Stimulated activated CD4-positive, alpha-beta T cell treated with anti-CD3 and anti-CD28 coated beads, Interleukin-12 subunit alpha, Interleukin-12 subunit beta, amount 100 ng/mL, for 48 hours (primary cell): ENCODE results near the gene GLIS1.

ENCODE experiments used
- DNase-seq, 3 donors: peaks; one replicate each; pipeline ENCODE4 v3.0.0-alpha.2; 2020; ENCODE audit warnings: low read depth in 2 of 3, low spot score in 1 of 3

Gene GLIS1

DNA sequence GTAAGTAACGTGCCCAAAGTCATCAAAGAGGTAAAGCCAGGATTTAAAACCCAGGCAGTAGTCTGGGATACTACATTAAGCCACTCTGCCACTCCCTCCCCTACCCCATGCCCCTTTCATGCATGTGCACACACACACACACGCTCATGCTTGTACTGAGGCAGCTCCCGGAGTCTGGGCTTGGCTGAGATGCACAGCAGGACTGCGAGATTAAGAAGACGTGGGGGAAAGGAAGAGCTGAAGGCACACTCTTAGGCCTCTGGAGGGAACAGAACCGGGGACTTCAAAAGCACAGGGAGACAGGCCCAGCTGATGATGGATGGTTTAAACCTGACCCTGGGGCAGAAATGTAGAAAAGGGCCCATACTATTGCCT is 98.3 kb downstream of the GLIS1 start:
- no peak for DNase-seq

DNA sequence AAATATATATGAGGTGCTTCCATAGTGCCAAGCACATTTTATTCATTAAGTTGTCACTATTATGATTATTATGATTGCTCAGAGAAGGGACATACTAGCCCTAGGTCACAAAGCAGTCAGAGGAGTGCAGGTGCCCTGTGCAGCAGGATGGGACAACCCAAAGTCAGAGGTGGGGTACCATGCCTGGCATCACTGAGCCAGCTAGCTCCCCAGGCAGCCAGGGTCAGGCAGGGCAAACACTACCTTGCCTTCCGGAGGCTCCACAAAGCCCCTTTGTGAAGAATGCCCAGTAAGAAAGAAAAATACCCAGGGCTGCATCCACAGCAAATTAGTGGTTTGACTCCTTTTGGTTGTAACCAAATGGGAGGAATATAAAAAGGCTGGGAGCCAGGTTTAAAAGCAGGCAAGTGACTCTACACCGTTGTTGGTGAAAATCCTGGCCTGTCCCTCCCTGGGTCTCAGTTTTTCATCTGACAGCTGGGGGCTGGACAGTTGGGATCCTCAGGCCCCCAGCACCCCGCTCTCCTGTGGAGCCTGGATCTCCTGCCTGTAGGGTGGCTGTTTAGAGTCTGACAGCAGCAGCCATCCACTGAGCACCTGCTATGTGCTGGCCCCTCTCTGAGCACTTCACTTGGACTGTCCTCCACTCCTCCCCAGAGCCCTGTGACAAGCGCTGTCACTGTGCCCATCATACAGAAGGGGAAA is 98.8 kb downstream of the GLIS1 start:
- DNase-seq: no peak

DNA sequence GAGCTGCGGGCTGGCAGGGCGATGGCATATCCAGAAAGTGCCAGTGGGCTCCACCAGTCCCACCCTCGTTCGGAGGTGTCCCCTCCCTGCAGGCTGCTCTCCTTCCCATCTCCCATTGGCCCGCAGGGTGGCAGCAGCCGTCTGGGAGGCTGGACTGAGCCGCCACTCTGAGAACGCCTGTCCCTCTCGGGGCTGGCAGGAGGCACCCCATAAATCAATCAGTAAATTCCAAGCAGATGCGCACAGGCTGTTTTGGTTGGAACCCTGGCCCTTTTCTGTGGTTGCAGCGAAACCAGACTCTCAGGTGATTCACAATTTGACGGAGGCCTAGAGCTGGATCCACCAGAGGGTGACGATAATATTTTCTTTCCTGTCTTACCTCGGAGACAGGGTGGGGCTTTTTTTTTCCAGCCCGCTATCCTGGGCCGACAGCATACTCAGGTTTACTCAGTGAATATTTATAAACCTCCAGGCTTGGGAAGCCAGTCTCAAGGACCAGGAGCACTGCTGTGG is 99.7 kb downstream of the GLIS1 start:
- no peak for DNase-seq

DNA sequence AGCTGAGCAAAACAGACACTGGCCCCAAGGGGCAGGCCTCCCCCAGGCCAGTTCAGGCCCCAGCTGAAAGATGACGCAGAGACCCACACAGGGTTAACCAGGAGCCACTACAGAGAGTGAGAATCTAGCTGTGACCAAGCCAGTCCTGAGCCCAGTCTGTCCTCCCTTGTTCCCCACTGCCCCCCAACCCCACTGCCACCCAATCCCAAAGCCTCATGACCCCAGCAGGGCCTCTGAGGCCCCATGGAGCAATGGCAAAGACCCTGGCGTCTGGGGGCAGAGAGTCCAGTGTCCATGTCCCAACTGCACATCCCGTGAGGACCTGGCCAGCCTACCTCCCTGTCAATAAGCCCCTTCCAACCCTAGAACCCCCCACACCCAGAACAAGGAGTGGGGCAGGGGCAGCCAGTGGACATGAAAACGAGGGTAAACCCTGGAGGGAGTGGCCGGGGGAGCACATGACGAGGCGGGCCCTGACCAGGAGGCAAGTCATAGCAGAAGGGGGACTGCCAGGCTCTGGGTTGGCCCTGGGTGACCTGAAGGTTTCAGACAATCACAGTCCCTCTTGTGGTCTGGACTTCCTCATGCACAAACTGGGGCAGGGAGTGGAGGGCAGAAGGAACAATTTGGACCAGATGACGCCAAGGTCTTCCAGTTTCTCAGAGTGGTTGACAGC is 100.5 kb downstream of the GLIS1 start:
- no peak for DNase-seq

DNA sequence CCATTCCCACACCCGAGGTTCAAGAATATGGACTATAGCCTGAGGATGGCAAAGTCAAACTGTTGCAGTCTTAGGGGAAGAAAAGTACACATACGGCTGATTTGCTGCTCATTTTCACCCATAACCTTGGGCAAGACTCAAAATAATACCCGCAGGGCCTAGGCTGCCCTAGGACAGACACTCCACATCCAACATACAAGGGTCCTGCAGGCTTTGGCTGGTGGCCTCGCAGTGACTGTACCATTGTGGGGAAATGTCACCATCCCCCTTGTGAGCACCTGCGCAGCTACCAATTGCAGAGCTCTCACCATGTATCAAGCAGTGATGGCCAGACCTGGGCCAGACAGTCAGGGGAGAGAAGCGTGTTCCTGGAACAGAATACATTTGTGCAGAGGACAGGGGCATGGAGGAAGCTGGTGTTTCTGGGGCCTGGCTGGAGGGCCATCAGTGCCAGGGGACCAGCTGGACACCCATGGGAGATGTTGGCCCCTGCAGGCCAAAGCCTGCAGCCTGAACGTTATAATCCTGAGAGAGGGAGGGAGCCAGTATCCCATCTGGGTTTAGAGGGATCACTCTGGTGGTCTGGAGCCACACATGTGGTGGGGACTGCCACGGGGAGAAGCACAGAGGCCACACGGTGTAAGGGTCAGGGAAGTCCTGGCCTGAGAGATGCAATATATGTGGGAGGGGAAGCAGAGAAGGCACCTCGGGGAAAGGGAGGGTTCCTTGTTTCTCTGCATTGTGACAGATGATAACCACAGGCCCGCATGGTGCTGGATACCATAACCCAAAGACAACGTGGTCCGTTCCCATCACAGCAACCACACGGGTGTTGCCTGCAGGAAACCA is 101.2 kb downstream of the GLIS1 start:
- DNase-seq: no peak

DNA sequence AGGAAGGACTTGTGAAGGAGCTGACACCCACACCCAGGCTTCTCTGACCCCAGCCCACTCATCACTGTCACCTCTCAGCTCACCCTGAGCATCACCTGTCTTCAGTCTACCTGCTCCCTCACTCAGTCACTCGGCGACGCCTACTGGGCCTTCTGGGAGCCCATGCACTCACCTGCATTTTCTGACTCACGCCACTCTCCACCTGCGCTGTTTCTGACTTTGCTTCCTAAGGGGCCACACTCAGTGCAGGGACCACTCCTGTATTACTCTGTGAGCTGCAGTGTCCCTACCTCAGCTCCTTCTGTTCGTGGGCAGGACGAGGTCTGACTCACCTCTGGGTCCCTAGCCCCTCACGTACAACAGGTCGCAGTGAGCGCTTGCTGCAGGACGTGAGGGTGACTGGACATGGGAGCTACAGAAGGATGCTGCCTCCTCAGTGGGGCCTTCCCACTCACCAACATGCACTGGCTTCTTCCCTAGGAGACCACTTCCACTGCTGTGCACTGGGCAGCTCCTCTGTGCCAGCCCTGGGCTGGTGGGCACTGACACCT is 102.3 kb downstream of the GLIS1 start:
- DNase-seq: no peak

DNA sequence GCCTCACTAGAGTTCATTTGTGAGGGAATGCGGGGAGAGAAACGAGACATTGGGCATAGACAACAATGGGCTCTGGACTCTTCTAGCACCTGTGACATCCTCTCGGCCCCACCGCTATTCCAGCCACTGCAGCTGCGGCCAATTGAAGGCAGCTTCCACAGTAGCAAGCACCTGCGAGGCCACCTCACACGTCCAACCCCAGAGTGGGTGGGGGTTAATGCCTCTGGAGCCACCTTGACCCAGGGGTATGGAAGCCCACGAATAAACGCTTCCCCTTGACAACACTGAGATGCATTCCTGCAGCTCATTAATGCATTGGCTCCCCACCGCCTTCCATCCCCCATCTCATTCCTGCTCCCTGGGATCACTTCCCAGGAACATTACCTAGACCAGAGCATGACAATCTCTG is 104.4 kb downstream of the GLIS1 start:
- DNase-seq: no peak

DNA sequence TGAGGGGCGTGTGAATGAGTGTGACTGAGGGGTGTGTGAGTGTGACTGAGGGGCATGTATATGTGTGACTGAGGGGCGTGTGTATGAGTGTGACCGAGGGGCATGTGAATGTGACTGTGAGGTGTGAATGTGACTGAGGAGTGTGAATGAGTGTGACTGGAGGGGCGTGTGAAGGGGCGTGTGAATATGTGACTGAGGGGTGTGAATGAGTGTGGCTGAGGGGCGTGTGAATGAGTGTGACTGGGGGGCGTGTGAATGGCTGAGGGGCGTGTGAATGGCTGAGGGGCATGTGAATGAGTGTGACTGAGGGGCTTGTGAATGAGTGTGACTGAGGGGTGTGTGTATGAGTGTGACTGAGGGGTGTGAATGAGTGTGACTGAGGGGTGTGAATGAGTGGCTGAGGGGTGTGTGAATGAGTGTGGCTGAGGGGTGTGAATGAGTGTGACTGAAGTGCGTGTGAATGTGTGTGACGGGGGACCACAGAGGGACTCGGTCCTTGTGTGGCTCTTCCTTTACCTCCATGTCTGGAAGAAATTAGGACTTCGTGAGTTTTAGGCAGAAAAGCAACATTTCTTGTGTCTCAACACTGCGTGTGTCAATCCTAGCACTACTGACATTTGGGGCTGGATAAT is 105.8 kb downstream of the GLIS1 start:
- DNase-seq: no peak

DNA sequence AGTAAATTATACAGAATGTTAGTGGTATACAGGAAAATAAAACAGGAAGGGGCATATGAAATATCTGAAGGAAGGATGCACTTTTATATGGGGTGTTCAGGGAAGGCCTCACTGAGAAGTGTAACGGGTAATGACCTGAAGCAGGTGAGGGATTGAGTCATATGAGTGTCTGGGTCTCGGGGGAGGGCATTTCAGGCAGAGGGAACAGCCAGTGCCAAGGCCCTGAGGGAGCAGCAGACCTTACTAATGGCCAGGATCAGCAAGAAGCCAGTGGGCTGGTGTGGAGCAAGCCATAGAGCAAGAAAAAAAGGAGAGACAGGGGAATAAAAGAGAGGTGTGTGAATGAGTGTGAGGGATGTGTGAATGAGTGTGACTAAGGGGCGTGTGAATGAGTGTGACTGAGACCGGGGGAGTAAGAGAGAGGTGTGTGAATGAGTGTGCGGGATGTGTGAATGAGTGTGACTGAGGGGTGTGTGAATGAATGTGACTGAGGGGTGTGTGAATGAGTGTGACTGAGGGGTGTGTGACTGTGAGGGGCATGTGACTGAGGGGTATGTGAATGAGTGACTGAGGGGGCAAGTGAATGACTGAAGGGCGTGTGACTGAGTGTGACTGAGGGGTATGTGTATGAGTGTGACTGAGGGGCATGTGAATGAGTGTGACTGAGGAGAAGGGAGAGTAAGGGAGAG is 107.2 kb downstream of the GLIS1 start:
- no peak for DNase-seq

DNA sequence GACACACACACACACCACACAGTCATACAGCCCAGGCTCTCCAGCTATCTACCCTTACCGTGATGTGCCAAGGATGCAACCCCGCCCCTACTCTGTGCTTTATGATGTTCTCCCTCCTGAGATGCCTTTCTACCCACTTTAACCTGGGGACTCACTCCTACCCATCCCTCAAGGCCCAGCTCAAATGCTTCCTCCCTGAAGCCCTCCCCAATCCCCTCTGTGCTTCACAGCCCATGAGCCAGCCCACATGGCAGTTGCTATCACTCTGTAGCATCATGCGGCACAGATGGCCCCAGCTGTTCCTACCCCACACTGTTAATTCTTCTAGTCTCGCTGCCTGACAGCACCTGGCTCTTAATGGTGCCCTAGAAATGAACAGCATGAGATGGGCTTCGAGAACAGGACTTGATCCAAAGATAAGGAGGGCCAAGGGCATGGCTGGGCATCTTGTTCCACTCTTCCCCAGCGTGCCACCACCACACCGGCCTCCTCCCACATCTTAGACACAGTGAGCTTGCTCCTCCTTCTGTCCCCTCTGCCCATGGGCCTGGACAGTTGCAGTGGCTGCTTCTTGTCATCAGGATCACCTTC is 109.8 kb downstream of the GLIS1 start:
- no peak for DNase-seq

DNA sequence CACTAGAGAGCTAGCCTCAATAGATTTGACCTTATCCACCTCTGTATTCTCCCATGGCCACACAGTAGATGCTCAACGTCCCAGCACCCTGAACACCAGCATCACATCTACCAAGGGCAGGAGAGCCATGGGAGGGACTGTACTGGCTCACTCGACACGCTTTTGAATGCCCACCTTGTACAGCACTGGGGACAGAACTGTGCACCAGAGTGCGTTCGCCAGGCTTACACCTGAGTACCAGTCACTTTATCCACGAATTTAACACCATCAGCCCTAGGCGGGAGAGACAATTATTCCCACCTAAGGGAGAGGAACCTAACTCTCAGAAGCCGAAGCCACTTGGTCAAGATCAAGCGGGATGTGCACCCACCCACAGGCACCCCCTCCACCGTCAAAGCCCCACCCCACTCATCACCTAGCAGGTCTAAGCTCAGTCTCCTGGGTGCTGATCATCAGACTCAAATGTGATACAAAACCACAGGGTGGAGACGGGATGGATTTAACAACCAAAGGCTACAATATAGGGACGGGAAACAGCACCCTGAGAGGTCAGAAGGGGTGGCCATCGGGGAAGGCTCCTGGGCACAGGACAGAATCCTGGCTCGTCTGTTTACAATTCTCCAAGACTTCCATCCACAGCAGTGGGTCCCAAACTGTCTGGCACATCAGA is 110.5 kb downstream of the GLIS1 start:
- no peak for DNase-seq

DNA sequence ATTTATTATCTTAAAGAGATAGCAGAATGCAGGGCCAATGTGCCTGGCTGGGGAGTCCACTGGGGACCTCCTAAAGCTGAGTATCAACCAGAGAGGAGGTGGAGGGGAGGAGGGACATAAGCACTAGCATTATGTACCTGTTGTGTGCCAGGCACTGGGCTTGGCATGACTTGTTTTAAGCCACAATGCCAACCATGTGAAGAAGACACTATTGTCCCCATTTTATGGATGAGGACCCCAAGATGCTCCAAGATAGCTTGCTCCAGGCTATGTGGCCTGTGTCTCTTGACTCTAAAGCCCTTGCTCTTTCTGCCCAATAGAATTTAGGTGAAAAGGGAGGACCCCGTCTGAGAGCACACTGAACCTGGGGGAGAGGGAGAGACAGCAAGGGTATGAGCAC is 111.3 kb downstream of the GLIS1 start:
- no peak for DNase-seq

DNA sequence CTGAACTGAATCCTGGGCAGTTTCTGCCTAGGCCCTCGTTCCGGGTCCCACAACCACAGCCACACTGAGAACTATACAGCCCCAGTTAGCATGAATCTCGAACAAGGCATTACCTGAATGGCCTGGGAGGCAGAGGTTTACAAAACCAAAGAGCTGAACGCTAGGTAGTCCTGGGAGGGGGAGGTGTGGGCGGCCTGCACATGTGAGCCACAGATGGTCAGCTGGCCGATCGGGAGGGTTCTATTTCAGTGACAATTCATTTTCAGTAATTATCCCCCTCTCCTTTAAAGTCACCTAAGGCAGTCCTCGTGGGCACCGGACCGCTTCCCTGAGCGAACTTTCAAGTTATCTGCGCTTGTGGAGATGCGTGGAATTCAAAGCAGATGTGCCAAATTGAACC is 111.9 kb downstream of the GLIS1 start:
- DNase-seq: no peak

DNA sequence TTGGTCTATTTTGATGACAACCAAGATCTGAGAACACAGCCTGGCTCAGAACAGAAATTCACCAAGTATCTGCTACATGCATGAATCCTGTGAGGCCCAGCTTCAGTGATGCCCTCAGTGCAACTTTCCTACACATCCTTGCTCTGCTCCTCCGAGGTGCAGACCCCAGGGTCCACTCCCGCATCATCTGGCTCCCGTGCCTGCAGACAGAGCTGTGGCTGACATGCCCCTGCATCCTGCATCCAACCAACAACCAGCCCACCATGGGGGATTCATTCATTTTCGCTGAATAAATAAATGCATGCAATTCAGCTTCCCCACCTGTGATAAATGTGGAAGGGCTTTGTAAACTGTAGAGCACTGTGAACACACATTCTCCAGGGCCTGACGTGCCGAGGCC is 112.3 kb downstream of the GLIS1 start:
- no peak for DNase-seq

DNA sequence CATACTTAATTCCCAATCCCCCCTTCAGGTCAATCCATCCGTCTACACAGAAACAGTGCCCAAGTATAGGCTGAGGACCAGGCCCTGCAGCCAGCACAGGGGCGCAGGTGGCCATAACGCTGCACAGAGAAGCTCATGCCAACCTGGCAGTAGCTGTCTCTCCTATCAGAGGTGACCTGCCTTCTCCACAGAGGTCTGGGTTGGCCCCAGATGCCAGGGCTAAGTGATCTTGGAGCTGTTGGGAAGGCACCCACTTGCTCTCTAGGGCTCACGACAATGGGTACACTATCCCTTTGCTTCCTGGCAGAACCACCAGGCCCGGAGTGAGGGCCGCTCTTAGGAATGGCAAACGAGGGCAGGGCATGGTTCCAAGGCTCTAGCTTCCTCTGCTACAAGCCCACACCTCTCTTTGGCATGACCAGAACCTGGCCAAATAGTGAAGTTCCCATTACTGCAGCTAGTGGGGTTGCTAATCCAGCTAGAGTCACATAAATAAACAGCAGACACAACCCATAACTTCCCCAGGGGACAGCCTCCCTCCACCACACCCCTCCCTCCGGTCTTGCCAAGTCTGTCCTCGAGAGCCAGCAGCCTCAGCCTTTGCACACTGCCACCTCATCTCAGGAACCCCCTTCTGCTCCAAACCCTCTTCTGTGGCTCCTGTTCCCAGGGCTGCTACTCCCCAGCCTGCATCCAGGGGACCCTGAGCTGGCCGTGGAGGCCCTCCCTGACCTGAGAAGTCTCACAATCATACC is 113.0 kb downstream of the GLIS1 start:
- no peak for DNase-seq

DNA sequence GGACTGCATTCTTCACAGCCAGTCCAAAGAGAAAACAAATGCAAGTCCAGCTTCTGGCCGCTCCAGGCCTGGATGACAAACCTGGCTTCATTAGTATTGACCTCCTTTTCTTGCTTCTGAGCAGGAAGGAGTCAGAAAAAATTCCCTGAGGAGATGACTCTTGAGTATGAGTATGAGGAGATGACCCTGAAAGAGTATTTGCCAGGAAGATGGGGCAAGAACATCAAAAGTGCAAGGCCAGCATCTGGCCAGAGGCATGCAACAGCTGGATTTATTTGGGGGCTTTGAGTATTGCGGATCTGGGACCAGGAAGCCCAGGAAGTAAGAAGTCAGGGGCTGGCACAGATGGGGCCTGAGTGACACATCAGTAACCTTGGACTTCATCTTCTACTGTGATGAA is 113.9 kb downstream of the GLIS1 start:
- DNase-seq: no peak

DNA sequence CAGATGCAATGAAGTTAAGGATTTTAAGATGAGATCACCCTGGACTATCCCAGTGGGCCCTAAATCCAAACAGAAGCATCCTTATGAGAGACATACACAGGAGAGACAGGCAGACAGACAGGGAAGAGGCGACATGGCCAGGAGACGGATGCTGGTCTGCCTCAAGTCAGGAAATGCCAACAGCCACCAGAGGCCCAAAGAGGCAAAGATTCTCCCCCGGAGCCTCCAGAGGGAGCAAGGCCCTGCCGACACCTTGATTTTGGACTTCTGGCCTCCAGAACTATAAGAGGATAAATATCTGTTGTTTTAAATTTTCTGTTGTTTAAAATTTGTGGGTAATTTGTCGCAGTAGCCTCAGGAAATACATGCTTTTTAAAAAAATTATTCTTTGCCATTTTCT is 116.4 kb downstream of the GLIS1 start:
- no peak for DNase-seq

DNA sequence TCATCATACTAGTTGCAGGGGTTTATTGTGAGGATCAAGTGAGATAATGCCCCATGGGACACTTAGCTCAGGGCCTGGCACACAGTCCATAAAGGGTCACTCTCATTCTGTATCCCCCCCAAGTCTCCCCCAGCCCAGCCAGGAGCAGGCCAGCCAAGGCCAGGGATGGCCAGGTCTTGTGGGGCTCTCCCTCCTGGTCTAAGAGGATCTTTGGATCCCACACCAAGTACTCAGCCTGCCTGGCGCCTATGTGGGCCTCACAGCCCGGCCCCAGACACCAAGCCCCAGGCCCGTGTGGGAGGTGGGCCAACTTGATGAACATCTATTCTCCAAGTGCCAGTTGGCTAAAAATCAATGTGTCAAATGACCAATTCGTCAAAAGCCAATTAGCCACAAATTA is 117.8 kb downstream of the GLIS1 start:
- DNase-seq: no peak
